ENCODE measurements around the gene PISD.

The PISD gene

DNA sequence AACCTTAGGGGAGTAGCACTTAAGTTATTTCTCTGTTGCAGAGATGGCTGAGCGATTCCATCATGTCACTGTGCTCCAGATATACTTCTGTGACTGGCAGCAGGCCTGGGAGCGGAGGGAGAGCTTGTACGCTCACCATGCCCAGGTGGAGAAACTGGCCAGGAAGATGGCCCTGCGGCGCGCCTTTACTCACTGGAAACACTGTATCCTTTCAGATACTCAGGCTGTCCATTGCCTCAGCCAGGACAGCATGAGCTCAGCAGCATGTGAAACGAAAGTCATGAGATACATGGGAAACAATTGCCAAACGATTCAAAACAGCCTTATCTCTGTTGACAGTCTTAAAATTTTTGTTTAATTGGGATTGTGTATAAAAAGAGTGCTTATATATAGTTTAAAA lies 86.8 kb downstream of the PISD start:
- no peak for DNase-seq (ENCODE audit: low read depth in 2 of 2, low spot score in 1 of 2)

DNA sequence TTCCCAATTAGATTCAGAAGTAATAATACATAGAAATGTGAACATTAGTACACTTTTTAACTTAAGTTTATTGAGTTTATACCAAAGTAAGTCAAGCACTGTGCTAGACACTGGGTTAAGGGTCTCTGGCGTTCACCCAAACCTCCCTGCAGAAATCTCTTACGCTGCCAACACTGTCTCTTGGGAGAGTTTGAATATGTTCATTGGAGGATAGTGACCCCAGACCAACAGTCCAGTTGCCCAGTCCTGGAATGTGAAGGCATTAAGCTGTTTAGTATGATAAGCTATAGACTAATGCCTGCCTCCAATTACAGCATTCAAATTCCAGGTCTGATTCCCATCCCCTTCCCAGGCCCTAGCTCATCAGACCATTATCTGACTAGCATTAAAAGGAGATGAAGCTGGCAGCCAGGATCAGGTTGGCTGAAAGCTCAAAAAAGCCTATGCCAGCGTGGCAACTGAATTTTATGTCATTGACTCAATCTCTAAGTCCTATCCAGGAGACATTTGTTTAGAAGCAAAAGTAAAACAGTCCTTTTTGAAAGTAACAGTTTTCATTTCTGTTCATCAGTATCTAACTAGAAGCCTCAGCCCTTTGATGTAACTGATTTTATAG lies 87.9 kb downstream of the PISD start:
- DNase-seq (ENCODE audit: low read depth in 2 of 2, low spot score in 1 of 2), result no peak

- DNase-seq (ENCODE audit: low read depth in 2 of 2, low spot score in 1 of 2), result no peak
These were observed 89.1 kb downstream of the PISD start for GRCh38 chr22:31572939-31573338.

- no peak for DNase-seq (ENCODE audit: low read depth in 2 of 2, low spot score in 1 of 2)
These were observed 92.9 kb downstream of the PISD start for GRCh38 chr22:31569126-31569525.
